K562 (cell line): ENCODE measurements around the gene SLC1A3. TPM values are rescaled to one million over a fixed set of nuclear protein-coding genes. Genes with fewer than 3 reads are reported as not detected.

Source experiments
- ATAC-seq: fragments of 200-7000 bp; cut with Tn5 transposase; 3 replicates; pipeline ENCODE4 v1.9.1; 2020; ENCODE audit warnings: moderate library complexity
- BruUV-seq: library from RNA; stranded (reverse); fragments of 400-500 nt; replicated peaks from 2 replicates; lab custom pipeline; 2021; lab: Mats Ljungman, UMichigan
- CTCF ChIA-PET: fragments of 300-600 bp; formaldehyde crosslinking; extraction: SDS; loops from one replicate; lab custom pipeline; 2021; ENCODE audit warnings: low intra/inter-chr PET ratio; lab: Yijun Ruan, JAX
- POLR2A ChIA-PET: fragments of 300-600, 350-650 bp; sonication (Branson Sonifier 250); formaldehyde crosslinking; extraction: SDS; loops from one replicate; lab custom pipeline; 2021; ENCODE audit warnings: antibody characterized with exemption, inconsistent platforms; lab: Yijun Ruan, JAX
- DNase-seq, 4 experiments: peaks; one replicate each; pipeline versions ENCODE4 v3.0.0 to v3.0.0-alpha.2; 2011 to 2018; ENCODE audit warnings: low spot score in 3 of 4, mixed read lengths in 3 of 4; ENCODE audit errors: extremely low read depth in 1 of 4
- FAIRE-seq: peaks from 2 replicates; lab custom pipeline; 2011; peaks lifted over from hg19 to GRCh38; lab: Jason Lieb, UNC
- H2AFZ ChIP-seq: 2 replicates; pipeline ENCODE4 v1.6.0; 2011; ENCODE audit warnings: low read depth, low read length, control low read depth, inconsistent platforms
- H3K27ac ChIP-seq: fragments of 200-600 bp; 3 replicates; pipeline ENCODE4 v1.8.0; 2011; ENCODE audit warnings: low read depth, mild to moderate bottlenecking, control low read depth, inconsistent platforms, low read length, moderate library complexity, mixed read lengths; ENCODE audit errors: extremely low read depth
- H3K27me3 ChIP-seq, 2 experiments: fragments of 300-600 bp in 1 of 2; 2 replicates in 1 of 2; 3 replicates in 1 of 2; pipeline versions ENCODE4 v1.6.0 to v1.8.0; 2011; ENCODE audit warnings: inconsistent platforms in 2 of 2, low read length in 2 of 2, mild to moderate bottlenecking in 1 of 2, mixed read lengths in 1 of 2, moderate library complexity in 1 of 2; ENCODE audit not compliant: control insufficient read depth in 2 of 2, insufficient read depth in 2 of 2
- H3K36me3 ChIP-seq: fragments of 300-600 bp; 3 replicates; pipeline ENCODE4 v1.8.0; 2011; ENCODE audit warnings: mild to moderate bottlenecking, low read length, inconsistent platforms; ENCODE audit not compliant: control insufficient read depth, insufficient read depth
- H3K4me1 ChIP-seq, 2 experiments: fragments of 200-600 bp in 1 of 2; replicated peaks in 1 of 2; 2 replicates in 1 of 2; 3 replicates in 1 of 2; pipeline versions ENCODE4 v1.5.1 to v1.8.0; 2011; ENCODE audit warnings: inconsistent platforms in 2 of 2, low read length in 2 of 2, mild to moderate bottlenecking in 1 of 2, mixed read lengths in 1 of 2, moderate library complexity in 1 of 2; ENCODE audit not compliant: control insufficient read depth in 2 of 2, insufficient read depth in 2 of 2
- H3K4me2 ChIP-seq: 2 replicates; pipeline ENCODE4 v1.6.1; 2011; ENCODE audit warnings: low read length, control low read depth, inconsistent platforms, mixed read lengths; ENCODE audit not compliant: insufficient read depth
- H3K4me3 ChIP-seq: fragments of 200-600 bp; sonication (generic), shearing (Covaris generic); 2 replicates; pipeline ENCODE4 v1.5.1; 2016; ENCODE audit warnings: control low read depth, inconsistent platforms
- H3K79me2 ChIP-seq: fragments of 200-600 bp; 3 replicates; pipeline ENCODE4 v1.8.0; 2011; ENCODE audit warnings: low read length, inconsistent platforms; ENCODE audit not compliant: control insufficient read depth, insufficient read depth
- H3K9ac ChIP-seq, 2 experiments: 2 replicates each; pipeline versions ENCODE4 v1.6.0 to v1.6.1; 2011; ENCODE audit warnings: low read depth in 2 of 2, low read length in 2 of 2, control low read depth in 1 of 2, inconsistent platforms in 1 of 2, mild to moderate bottlenecking in 1 of 2, mixed read lengths in 1 of 2; ENCODE audit not compliant: insufficient read depth in 1 of 2
- H3K9me1 ChIP-seq: one replicate; pipeline ENCODE4 v1.6.0; 2011; ENCODE audit warnings: inconsistent platforms, mild to moderate bottlenecking, low read length, moderate library complexity; ENCODE audit not compliant: control insufficient read depth, insufficient read depth
- H3K9me3 ChIP-seq: replicated peaks from 2 replicates; pipeline ENCODE4 v1.5.1; 2011; ENCODE audit warnings: low read depth, low read length, inconsistent platforms; ENCODE audit not compliant: control insufficient read depth, insufficient read depth
- H4K20me1 ChIP-seq: replicated peaks from 2 replicates; pipeline ENCODE4 v1.6.1; 2011; ENCODE audit warnings: low read length, inconsistent platforms, mixed read lengths; ENCODE audit not compliant: control insufficient read depth, insufficient read depth
- CREM ChIP-seq: IDR thresholded peaks from 2 replicates; pipeline ENCODE4 v1.6.1; 2014; ENCODE audit warnings: antibody characterized with exemption, low read depth
- CTBP1 ChIP-seq: fragments of 450-650 bp; IDR thresholded peaks from 2 replicates; pipeline ENCODE4 v1.6.1; 2016; ENCODE audit warnings: borderline replicate concordance
- POLR2A ChIP-seq: fragments of 450-650 bp; conservative IDR thresholded peaks from 2 replicates; pipeline ENCODE4 v1.6.1; 2016
- RAD21 ChIP-seq, 2 experiments: fragments of 250-450 bp in 1 of 2; fragments of 450-650 bp in 1 of 2; sonication (Bioruptor Pico) in 1 of 2; formaldehyde crosslinking in 1 of 2; IDR thresholded peaks in 1 of 2; conservative IDR thresholded peaks in 1 of 2; 2 replicates each; pipeline versions ENCODE4 v1.4.0 to v1.8.0; 2020 to 2022; ENCODE audit warnings: mild to moderate bottlenecking in 2 of 2, moderate library complexity in 1 of 2
- SMC3 ChIP-seq: conservative IDR thresholded peaks from 2 replicates; pipeline ENCODE4 v1.6.1; 2011; ENCODE audit warnings: low read depth, low read length, improper control_type of control experiment; ENCODE audit not compliant: insufficient read depth
- TFE3 ChIP-seq: fragments of 450-650 bp; formaldehyde crosslinking; IDR thresholded peaks from 2 replicates; pipeline ENCODE4 v1.4.0; 2020; ENCODE audit warnings: mild to moderate bottlenecking, mixed read lengths
- TRIM28 ChIP-seq: fragments of 450-650 bp; IDR thresholded peaks from 2 replicates; pipeline ENCODE4 v1.6.1; 2017
- ZBED1 ChIP-seq: IDR thresholded peaks from 2 replicates; pipeline ENCODE4 v1.6.1; 2014
- ZNF253 ChIP-seq: fragments of 250-450 bp; sonication (Bioruptor Pico); conservative IDR thresholded peaks from 2 replicates; pipeline ENCODE4 v1.6.1; 2021; ENCODE audit warnings: mild to moderate bottlenecking
- WGBS: fragments of 100-300 bp; shearing (Covaris generic); methylation state at CpG from one replicate; pipeline ENCODE4 v1.1.6; 2016; ENCODE audit warnings: low coverage, mixed read lengths; ENCODE audit not compliant: insufficient coverage; ENCODE audit errors: missing lambda C conversion rate; 5-methylcytosine and 5-hydroxymethylcytosine counted together
- in situ Hi-C: fragments of 300-500 bp; cut with MboI; formaldehyde crosslinking; loops from 4 replicates; pipeline ENCODE4 v1.15.0; 2018; ENCODE audit warnings: inconsistent platforms, mixed read lengths
- intact Hi-C: fragments of 100-400 bp; cut with micrococcal nuclease; formaldehyde crosslinking; loops from 2 replicates; pipeline ENCODE4 v1.14.2; 2022
- polyA plus RNA-seq, 8 experiments: library from polyadenylated mRNA; depleted of rRNA in 4 of 8; stranded (reverse) in 5 of 8; unstranded in 3 of 8; fragments of >200 nt; fragmentation: Nextera tagmentation in 2 of 8; fragmentation: Illumina TruSeq in 1 of 8; extraction: Ambion mirVana in 2 of 8; extraction: Trizol in 1 of 8; gene quantifications; 2 replicates each; pipeline versions ENCODE4 v1.2.1 to v1.2.3, GENCODE V29; 2011 to 2014; ENCODE audit warnings: inconsistent platforms in 1 of 8, missing spikeins in 1 of 8
- total RNA-seq, 7 experiments: library from RNA; depleted of rRNA in 6 of 7; stranded (reverse); fragments of >200 nt in 6 of 7; fragmentation: Illumina TruSeq in 2 of 7; extraction: Trizol in 2 of 7; gene quantifications; 2 replicates each; pipeline versions ENCODE4 v1.2.1 to v1.2.3, GENCODE V29; 2011 to 2021; ENCODE audit warnings: low replicate concordance in 1 of 7
- TF ChIP-seq, protein P1 (sequence below): fragments of 250-450 bp; sonication (Bioruptor Pico); IDR thresholded peaks from 2 replicates; pipeline ENCODE4 v1.4.0; 2020
- TF ChIP-seq, protein P2 (sequence below), 2 experiments: fragments of 450-650 bp in 1 of 2; sonication (generic) in 1 of 2; formaldehyde crosslinking in 1 of 2; IDR thresholded peaks in 1 of 2; conservative IDR thresholded peaks in 1 of 2; 2 replicates each; pipeline versions ENCODE4 v1.6.1 to v1.8.1; 2016 to 2023; ENCODE audit warnings: mild to moderate bottlenecking in 2 of 2, moderate library complexity in 2 of 2, inconsistent platforms in 1 of 2, missing genetic modification reagents in 1 of 2

SLC1A3 gene
- total and polyA plus RNA-seq, 9 of the 15 experiments (the other 6 are each of a cell fraction or from before 2014, with no cell fraction given): 0.13 TPM; not detected in 8

- H3K79me2 ChIP-seq: no peaks in the 10 kb centered on the region
- no TSS peak for BruUV-seq
- POLR2A ChIA-PET: interaction anchor here (0.6 kb wide), 1 partner anchor 279 kb away, joined by 3 read pairs; no protein-coding TSS in a partner anchor
- TF ChIP-seq CREM (no peak), TRIM28 (no peak), ZBED1 (no peak), TFE3 (no peak), ZNF253 (no peak), RAD21 (CRISPR knock-in tag; conservative IDR thresholded peaks at IDR 0.05 in 1 of 2, IDR thresholded peaks at IDR 0.05 in 1 of 2) (peak; percentile 66 to 80), SMC3 (peak; percentile 57; the same call in 1 of the 2 replicates), POLR2A (no peak), CTBP1 (0 out of 2 replicates have a peak, but pooled peaks have one; percentile 11)
- TF ChIP-seq, protein P1, sequence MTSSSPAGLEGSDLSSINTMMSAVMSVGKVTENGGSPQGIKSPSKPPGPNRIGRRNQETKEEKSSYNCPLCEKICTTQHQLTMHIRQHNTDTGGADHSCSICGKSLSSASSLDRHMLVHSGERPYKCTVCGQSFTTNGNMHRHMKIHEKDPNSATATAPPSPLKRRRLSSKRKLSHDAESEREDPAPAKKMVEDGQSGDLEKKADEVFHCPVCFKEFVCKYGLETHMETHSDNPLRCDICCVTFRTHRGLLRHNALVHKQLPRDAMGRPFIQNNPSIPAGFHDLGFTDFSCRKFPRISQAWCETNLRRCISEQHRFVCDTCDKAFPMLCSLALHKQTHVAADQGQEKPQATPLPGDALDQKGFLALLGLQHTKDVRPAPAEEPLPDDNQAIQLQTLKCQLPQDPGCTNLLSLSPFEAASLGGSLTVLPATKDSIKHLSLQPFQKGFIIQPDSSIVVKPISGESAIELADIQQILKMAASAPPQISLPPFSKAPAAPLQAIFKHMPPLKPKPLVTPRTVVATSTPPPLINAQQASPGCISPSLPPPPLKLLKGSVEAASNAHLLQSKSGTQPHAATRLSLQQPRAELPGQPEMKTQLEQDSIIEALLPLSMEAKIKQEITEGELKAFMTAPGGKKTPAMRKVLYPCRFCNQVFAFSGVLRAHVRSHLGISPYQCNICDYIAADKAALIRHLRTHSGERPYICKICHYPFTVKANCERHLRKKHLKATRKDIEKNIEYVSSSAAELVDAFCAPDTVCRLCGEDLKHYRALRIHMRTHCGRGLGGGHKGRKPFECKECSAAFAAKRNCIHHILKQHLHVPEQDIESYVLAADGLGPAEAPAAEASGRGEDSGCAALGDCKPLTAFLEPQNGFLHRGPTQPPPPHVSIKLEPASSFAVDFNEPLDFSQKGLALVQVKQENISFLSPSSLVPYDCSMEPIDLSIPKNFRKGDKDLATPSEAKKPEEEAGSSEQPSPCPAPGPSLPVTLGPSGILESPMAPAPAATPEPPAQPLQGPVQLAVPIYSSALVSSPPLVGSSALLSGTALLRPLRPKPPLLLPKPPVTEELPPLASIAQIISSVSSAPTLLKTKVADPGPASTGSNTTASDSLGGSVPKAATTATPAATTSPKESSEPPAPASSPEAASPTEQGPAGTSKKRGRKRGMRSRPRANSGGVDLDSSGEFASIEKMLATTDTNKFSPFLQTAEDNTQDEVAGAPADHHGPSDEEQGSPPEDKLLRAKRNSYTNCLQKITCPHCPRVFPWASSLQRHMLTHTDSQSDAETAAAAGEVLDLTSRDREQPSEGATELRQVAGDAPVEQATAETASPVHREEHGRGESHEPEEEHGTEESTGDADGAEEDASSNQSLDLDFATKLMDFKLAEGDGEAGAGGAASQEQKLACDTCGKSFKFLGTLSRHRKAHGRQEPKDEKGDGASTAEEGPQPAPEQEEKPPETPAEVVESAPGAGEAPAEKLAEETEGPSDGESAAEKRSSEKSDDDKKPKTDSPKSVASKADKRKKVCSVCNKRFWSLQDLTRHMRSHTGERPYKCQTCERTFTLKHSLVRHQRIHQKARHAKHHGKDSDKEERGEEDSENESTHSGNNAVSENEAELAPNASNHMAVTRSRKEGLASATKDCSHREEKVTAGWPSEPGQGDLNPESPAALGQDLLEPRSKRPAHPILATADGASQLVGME (CRISPR knock-in tag): no peak
- TF ChIP-seq, protein P2, sequence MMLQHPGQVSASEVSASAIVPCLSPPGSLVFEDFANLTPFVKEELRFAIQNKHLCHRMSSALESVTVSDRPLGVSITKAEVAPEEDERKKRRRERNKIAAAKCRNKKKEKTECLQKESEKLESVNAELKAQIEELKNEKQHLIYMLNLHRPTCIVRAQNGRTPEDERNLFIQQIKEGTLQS (IDR thresholded peaks at IDR 0.05): no peak
- TF ChIP-seq, protein P2 (CRISPR knock-in tag; conservative IDR thresholded peaks at IDR 0.05): no peak
Observed at GRCh38 chr5:36692791-36693763, 86.7 kb downstream of the SLC1A3 start.

More at GRCh38 chr5:36692791-36693763, 86.7 kb downstream of the SLC1A3 start:
- WGBS: 13% methylated on average over 42 of the region's 44 CpGs
- H2AFZ ChIP-seq: peak overlapping the region; percentile 40; the same call in 1 of the 2 replicates
- CTCF ChIA-PET: interaction anchor here (0.7 to 1.8 kb wide), 6 partner anchors 91 to 515 kb away, joined by 3 to 8 read pairs (median 3); no protein-coding TSS in a partner anchor
- ATAC-seq (peak; percentile 89), DNase-seq (peak; percentile 66 to 77 (median 72)), FAIRE-seq (no peak)
- no peak overlapping the region for H3K27ac ChIP-seq
- H3K4me3 ChIP-seq: no peak overlapping the region
- peaks cover 0 to 13% of the 10 kb centered on the region in 2 experiments; a peak in 2 of 5 replicates for H3K4me1 ChIP-seq
- no peaks in the 10 kb centered on the region for H3K36me3 ChIP-seq
- intact Hi-C loops: loop anchor here (1.0 to 10.0 kb wide), 6 partner anchors 86 to 731 kb away; partner anchors contain the start of genes NADK2 and SLC1A3
- H3K27me3 ChIP-seq: peaks cover 2 to 21% of the 10 kb centered on the region in 2 experiments; a peak in 2 of 5 replicates
- in situ Hi-C loops: loop anchor here (5.0 to 10.0 kb wide), 3 partner anchors 276 to 608 kb away; no protein-coding TSS in a partner anchor
- H3K9me1 ChIP-seq: no peaks in the 10 kb centered on the region
- H3K4me2 ChIP-seq: no peak overlapping the region; the same call in 1 of the 2 replicates
- H4K20me1 ChIP-seq: no peaks in the 10 kb centered on the region; the same call in 1 of the 2 replicates
- no peaks in the 10 kb centered on the region for H3K9me3 ChIP-seq
- peak overlapping the region in 1 of 2 experiments; percentile 43; a peak in 1 of 4 replicates for H3K9ac ChIP-seq
